SU-DHL-6 (cell line): ENCODE data around the gene CFAP43.

Experiments used
- H2AFZ ChIP-seq: fragments of 200-600 bp; sonication (generic); 2 replicates; pipeline ENCODE4 v1.6.1; 2014; ENCODE audit warnings: low read depth, mild to moderate bottlenecking, moderate library complexity, mixed read lengths, antibody characterized with exemption, low read length; ENCODE audit not compliant: severe bottlenecking
- H3F3A ChIP-seq: fragments of 200-600 bp; shearing (Covaris generic); 2 replicates; pipeline ENCODE4 v1.6.0; 2016; ENCODE audit warnings: antibody characterized with exemption, mild to moderate bottlenecking; ENCODE audit not compliant: insufficient read depth
- H3K27ac ChIP-seq: fragments of 200-600 bp; sonication (generic); 2 replicates; pipeline ENCODE4 v1.5.1; 2016; ENCODE audit warnings: low read depth, mild to moderate bottlenecking, low read length, moderate library complexity, mixed read lengths
- H3K27me3 ChIP-seq: fragments of 200-600 bp; sonication (generic), shearing (Covaris generic); 2 replicates; pipeline ENCODE4 v1.6.0; 2014; ENCODE audit warnings: mild to moderate bottlenecking, low read length
- H3K36me3 ChIP-seq: fragments of 200-600 bp; sonication (generic); 2 replicates; pipeline ENCODE4 v1.6.1; 2014; ENCODE audit warnings: mild to moderate bottlenecking, low read length, mixed read lengths
- H3K4me2 ChIP-seq: fragments of 300-600, 200-600 bp; shearing (Covaris generic), sonication (generic); 2 replicates; pipeline ENCODE4 v1.6.0; 2014; ENCODE audit warnings: low read length, low read depth, mild to moderate bottlenecking; ENCODE audit not compliant: poor library complexity, severe bottlenecking
- H3K4me3 ChIP-seq: fragments of 200-600 bp; sonication (generic); 2 replicates; pipeline ENCODE4 v1.5.1; 2014; ENCODE audit warnings: antibody characterized with exemption, low read length, mild to moderate bottlenecking, mixed read lengths; ENCODE audit not compliant: insufficient read depth, poor library complexity, severe bottlenecking
- H3K79me2 ChIP-seq: fragments of 200-600 bp; sonication (generic); 2 replicates; pipeline ENCODE4 v1.6.1; 2014; ENCODE audit warnings: mild to moderate bottlenecking, low read length, moderate library complexity; ENCODE audit not compliant: insufficient read depth
- H3K9ac ChIP-seq: fragments of 200-600 bp; sonication (generic); 2 replicates; pipeline ENCODE4 v1.7.0; 2014; ENCODE audit warnings: mild to moderate bottlenecking, low read length
- H3K9me2 ChIP-seq: fragments of 200-600 bp; sonication (generic); replicated peaks from 2 replicates; pipeline ENCODE4 v1.6.1; 2014; ENCODE audit warnings: low read length; ENCODE audit not compliant: insufficient read depth
- H3K9me3 ChIP-seq: fragments of 200-600 bp; sonication (generic); 2 replicates; pipeline ENCODE4 v1.6.1; 2014; ENCODE audit warnings: low read length, mixed read lengths; ENCODE audit not compliant: insufficient read depth
- H4K20me1 ChIP-seq: fragments of 200-600 bp; sonication (generic); 2 replicates; pipeline ENCODE4 v1.6.1; 2014; ENCODE audit warnings: low read depth, mild to moderate bottlenecking, antibody characterized with exemption, low read length, moderate library complexity, mixed read lengths
- EZH2phosphoT487 ChIP-seq: fragments of 200-600 bp; sonication (generic), shearing (Covaris generic); conservative IDR thresholded peaks from 2 replicates; pipeline ENCODE4 v1.6.1; 2018; ENCODE audit warnings: mild to moderate bottlenecking, antibody characterized with exemption, low read length, moderate library complexity, mixed read lengths
- TF ChIP-seq, protein P1 (sequence below): fragments of 200-600 bp; sonication (generic); IDR thresholded peaks from one replicate; pipeline ENCODE4 v1.5.1; 2017; ENCODE audit warnings: antibody characterized with exemption, mild to moderate bottlenecking, low read length, moderate library complexity; ENCODE audit not compliant: insufficient read depth, poor library complexity, severe bottlenecking

Gene CFAP43

GRCh38 chr10:104089621-104090020, 142.5 kb downstream of the CFAP43 start:
- Histone ChIP-seq H3K36me3 (no peaks in the 10 kb centered on the region), H2AFZ (no peak overlapping the region), H3K27ac (no peak overlapping the region), H3K9me2 (no peaks in the 10 kb centered on the region), H3K9me3 (no peaks in the 10 kb centered on the region), H3K9ac (no peak overlapping the region), H3K27me3 (no peaks in the 10 kb centered on the region), H3K79me2 (no peaks in the 10 kb centered on the region), H3K4me2 (no peak overlapping the region), H4K20me1 (no peaks in the 10 kb centered on the region), H3F3A (no peaks in the 10 kb centered on the region), H3K4me3 (no peak overlapping the region)
- no peak for TF ChIP-seq EZH2phosphoT487
- TF ChIP-seq, protein P1, sequence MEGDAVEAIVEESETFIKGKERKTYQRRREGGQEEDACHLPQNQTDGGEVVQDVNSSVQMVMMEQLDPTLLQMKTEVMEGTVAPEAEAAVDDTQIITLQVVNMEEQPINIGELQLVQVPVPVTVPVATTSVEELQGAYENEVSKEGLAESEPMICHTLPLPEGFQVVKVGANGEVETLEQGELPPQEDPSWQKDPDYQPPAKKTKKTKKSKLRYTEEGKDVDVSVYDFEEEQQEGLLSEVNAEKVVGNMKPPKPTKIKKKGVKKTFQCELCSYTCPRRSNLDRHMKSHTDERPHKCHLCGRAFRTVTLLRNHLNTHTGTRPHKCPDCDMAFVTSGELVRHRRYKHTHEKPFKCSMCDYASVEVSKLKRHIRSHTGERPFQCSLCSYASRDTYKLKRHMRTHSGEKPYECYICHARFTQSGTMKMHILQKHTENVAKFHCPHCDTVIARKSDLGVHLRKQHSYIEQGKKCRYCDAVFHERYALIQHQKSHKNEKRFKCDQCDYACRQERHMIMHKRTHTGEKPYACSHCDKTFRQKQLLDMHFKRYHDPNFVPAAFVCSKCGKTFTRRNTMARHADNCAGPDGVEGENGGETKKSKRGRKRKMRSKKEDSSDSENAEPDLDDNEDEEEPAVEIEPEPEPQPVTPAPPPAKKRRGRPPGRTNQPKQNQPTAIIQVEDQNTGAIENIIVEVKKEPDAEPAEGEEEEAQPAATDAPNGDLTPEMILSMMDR, result no peak

DNA sequence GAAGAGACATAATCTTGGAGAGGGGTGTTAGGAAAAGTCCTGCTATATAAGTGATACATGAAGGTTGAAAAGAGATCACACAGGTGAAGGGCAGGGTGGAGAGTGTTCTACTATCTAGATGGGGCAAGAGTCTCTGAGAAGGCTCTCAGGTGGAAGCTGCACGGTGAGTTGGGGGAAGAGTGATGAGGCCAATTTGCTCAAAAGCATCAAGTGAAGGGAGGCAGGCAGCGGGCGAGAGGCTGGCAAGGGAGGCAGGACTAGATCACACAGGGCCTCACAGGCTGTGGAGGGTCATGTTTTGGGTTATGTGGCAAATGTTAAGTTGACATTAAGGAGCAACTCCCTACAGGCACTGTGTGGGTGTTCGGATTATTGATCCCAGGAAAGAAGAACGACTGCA, 143.9 kb downstream of the CFAP43 start:
- Histone ChIP-seq H3K9me3 (no peaks in the 10 kb centered on the region), H3K4me3 (no peak overlapping the region), H3K27me3 (no peaks in the 10 kb centered on the region), H3K9me2 (no peaks in the 10 kb centered on the region), H4K20me1 (no peaks in the 10 kb centered on the region), H3K4me2 (no peak overlapping the region), H3K9ac (no peak overlapping the region), H3K36me3 (no peaks in the 10 kb centered on the region), H3K79me2 (no peaks in the 10 kb centered on the region), H3K27ac (no peak overlapping the region), H3F3A (no peaks in the 10 kb centered on the region), H2AFZ (no peak overlapping the region)
- TF ChIP-seq, protein P1, result no peak
- no peak for TF ChIP-seq EZH2phosphoT487

- Histone ChIP-seq H3K79me2 (no peaks in the 10 kb centered on the region), H3K36me3 (no peaks in the 10 kb centered on the region), H3K4me3 (no peak within 1 kb of the TSS), H3K27me3 (no peaks in the 10 kb centered on the region), H3K9me3 (no peaks in the 10 kb centered on the region), H3K9ac (no peak within 1 kb of the TSS), H2AFZ (no peak within 1 kb of the TSS), H3K27ac (no peak within 1 kb of the TSS), H3K9me2 (no peaks in the 10 kb centered on the region), H4K20me1 (no peaks in the 10 kb centered on the region), H3K4me2 (no peak within 1 kb of the TSS), H3F3A (no peaks in the 10 kb centered on the region)
- TF ChIP-seq, protein P1, result no peak
- TF ChIP-seq EZH2phosphoT487, result no peak
These were observed 146.3 kb downstream of the CFAP43 start, which contains the start of gene COL17A1 for GRCh38 chr10:104085801-104086400. Gene COL17A1, minus strand, starts transcription at chr10:104085880. Its CDS starts 5,207 bp downstream, at chr10:104080673.
